ENCODE results near the gene CD2BP2. TPM values are rescaled to one million over a fixed set of nuclear protein-coding genes. Genes with fewer than 3 reads are reported as not detected.
A peak's percentile ranks its signal among the peaks of the same experiment; 100 is the strongest.

The CD2BP2 gene
- polyA plus RNA-seq, 1 donor (not counting 4 experiments of a cell fraction or from before 2014, with no cell fraction given), result 49.5 TPM

DNA sequence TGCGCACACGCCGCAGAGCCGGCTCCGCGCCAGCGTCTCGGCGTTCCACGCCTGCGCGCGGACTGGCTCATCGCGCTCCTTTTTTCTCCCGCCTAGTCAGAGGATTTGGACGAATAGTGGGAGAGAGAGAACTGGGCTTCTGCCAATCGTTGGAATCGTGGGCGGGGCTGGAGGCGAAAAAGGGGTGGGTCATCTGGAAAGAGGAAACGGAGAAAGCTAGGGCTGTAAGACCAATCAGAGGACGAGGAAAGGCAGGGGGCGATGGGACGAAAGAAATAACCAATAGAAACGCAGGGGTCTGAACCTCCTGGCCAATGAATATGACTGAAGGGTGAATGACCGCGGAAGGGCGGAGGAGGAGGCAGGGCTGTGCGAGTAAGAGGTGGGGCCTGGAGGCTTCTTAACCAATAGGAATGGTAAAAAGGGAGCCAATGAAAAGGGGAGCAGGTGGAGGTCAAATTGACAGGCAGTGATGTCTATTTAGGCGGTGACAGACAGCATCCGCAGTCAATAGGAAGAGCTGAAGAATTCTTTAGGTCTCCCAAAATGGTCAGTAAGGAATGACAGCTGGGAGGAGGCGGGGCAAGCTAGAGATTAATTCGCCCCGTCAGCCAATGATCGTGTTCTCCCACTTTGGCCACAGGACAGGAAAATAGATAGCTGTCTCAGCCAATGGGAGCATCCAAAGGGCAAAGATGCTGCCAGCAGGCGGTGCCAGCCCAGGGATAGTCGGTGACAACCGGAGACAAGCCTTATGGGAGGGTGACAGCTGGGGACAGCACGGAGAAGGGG is 15.5 kb upstream of the CD2BP2 start, which contains the start of gene TBC1D10B:
TBC1D10B (minus strand) TSS at position 39 of the 792 bp plus-strand sequence. CDS start 311 bp downstream, outside the sequence.
- peaks cover 0 to 10% of the 10 kb centered on the region in 2 experiments for H3K36me3 ChIP-seq (ENCODE audit: control insufficient read depth in 2 of 2, extremely low read depth in 1 of 2, insufficient read depth in 2 of 2, low read length in 2 of 2)
- H3K27ac ChIP-seq (ENCODE audit: control insufficient read depth, insufficient read depth, low read length), result peak within 1 kb of the TSS; percentile 73
- TF ChIP-seq, protein P1, sequence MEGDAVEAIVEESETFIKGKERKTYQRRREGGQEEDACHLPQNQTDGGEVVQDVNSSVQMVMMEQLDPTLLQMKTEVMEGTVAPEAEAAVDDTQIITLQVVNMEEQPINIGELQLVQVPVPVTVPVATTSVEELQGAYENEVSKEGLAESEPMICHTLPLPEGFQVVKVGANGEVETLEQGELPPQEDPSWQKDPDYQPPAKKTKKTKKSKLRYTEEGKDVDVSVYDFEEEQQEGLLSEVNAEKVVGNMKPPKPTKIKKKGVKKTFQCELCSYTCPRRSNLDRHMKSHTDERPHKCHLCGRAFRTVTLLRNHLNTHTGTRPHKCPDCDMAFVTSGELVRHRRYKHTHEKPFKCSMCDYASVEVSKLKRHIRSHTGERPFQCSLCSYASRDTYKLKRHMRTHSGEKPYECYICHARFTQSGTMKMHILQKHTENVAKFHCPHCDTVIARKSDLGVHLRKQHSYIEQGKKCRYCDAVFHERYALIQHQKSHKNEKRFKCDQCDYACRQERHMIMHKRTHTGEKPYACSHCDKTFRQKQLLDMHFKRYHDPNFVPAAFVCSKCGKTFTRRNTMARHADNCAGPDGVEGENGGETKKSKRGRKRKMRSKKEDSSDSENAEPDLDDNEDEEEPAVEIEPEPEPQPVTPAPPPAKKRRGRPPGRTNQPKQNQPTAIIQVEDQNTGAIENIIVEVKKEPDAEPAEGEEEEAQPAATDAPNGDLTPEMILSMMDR (optimal IDR thresholded peaks at IDR 0.05 in 1 of 3, IDR thresholded peaks at IDR 0.05 in 1 of 3, conservative IDR thresholded peaks at IDR 0.05 in 1 of 3; ENCODE audit: extremely low read depth in 1 of 3, insufficient read depth in 2 of 3, low read length in 3 of 3), result peak in 2 of 3 experiments; percentile 16 to 37
- TF ChIP-seq EZH2 (IDR thresholded peaks at IDR 0.05; ENCODE audit: low read length), result no peak
- H3K27me3 ChIP-seq (ENCODE audit: control insufficient read depth, extremely low read depth, insufficient read depth, low read length), result no peaks in the 10 kb centered on the region
- peak within 1 kb of the TSS; percentile 78 for H2AFZ ChIP-seq (ENCODE audit: control insufficient read depth, low read length)
- peaks cover 3% of the 10 kb centered on the region for H3K9me1 ChIP-seq (ENCODE audit: control insufficient read depth, extremely low read depth, insufficient read depth, low read length)
- H3K9me3 ChIP-seq (ENCODE audit: control insufficient read depth, low read depth, low read length), result no peaks in the 10 kb centered on the region
- H3K4me1 ChIP-seq (ENCODE audit: control insufficient read depth, extremely low read depth, insufficient read depth, low read length), result peaks cover 25% of the 10 kb centered on the region
- dilution Hi-C loops (cut with MboI; ENCODE audit: extremely low pct_ligation_motif_present, low sequenced_read_pairs), result no loop called here
- H3K9ac ChIP-seq (ENCODE audit: control insufficient read depth, extremely low read depth, insufficient read depth, low read length), result peak within 1 kb of the TSS; percentile 80
- peak; percentile 98 for FAIRE-seq
- H3K4me3 ChIP-seq (ENCODE audit: control insufficient read depth in 2 of 3, extremely low read depth in 1 of 3, insufficient read depth in 2 of 3, low read depth in 1 of 3, low read length in 3 of 3), result peak within 1 kb of the TSS; percentile 74 to 97 (median 82)
- peak within 1 kb of the TSS; percentile 95 for H3K4me2 ChIP-seq (ENCODE audit: control insufficient read depth, extremely low read depth, insufficient read depth, low read depth, low read length)
- peak; percentile 99 for DNase-seq (ENCODE audit: low read depth, low spot score)
- peaks cover 12% of the 10 kb centered on the region for H4K20me1 ChIP-seq (ENCODE audit: control insufficient read depth, extremely low read depth, insufficient read depth, low read length)
- H3K79me2 ChIP-seq (ENCODE audit: control insufficient read depth, insufficient read depth, low read length), result peaks cover 43% of the 10 kb centered on the region

DNA sequence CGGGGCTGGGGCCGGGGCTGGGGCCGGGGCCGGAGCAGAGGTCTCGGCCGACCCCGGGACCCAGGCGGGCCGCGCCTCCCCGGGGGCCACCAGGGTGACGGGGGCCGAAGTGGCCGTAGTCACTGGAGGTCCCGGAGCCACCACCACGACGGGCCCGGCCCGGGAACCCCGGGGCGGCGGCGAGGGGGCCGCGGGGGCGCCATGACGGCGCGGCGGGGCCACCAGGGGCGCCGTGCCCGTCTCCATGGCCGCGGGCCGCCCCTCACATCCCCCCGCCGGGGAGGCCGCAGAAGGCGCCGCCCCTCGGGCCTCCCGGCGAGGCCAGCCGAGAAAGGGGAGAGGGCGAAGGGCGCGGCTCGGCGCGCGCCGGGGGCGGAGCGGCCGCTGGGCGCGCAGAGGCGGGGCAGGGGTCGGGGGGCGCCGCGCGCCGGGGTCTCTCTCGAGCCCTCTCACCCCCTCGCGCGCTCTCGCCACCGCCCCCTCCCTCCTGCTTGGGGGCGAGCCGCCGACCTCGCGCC is 14.9 kb upstream of the CD2BP2 start:
- Histone ChIP-seq H3K4me2 (ENCODE audit: control insufficient read depth, extremely low read depth, insufficient read depth, low read depth, low read length) (peak overlapping the region; percentile 95), H3K9me1 (ENCODE audit: control insufficient read depth, extremely low read depth, insufficient read depth, low read length) (peaks cover 3% of the 10 kb centered on the region), H3K4me3 (ENCODE audit: control insufficient read depth in 2 of 3, extremely low read depth in 1 of 3, insufficient read depth in 2 of 3, low read depth in 1 of 3, low read length in 3 of 3) (peak overlapping the region; percentile 74 to 97 (median 82)), H3K79me2 (ENCODE audit: control insufficient read depth, insufficient read depth, low read length) (peaks cover 50% of the 10 kb centered on the region), H3K9me3 (ENCODE audit: control insufficient read depth, low read depth, low read length) (no peaks in the 10 kb centered on the region), H3K4me1 (ENCODE audit: control insufficient read depth, extremely low read depth, insufficient read depth, low read length) (peaks cover 25% of the 10 kb centered on the region), H3K36me3 (ENCODE audit: control insufficient read depth in 2 of 2, extremely low read depth in 1 of 2, insufficient read depth in 2 of 2, low read length in 2 of 2) (peaks cover 0 to 16% of the 10 kb centered on the region in 2 experiments), H3K27me3 (ENCODE audit: control insufficient read depth, extremely low read depth, insufficient read depth, low read length) (no peaks in the 10 kb centered on the region), H3K27ac (ENCODE audit: control insufficient read depth, insufficient read depth, low read length) (peak overlapping the region; percentile 31), H2AFZ (ENCODE audit: control insufficient read depth, low read length) (no peak overlapping the region), H3K9ac (ENCODE audit: control insufficient read depth, extremely low read depth, insufficient read depth, low read length) (peak overlapping the region; percentile 80), H4K20me1 (ENCODE audit: control insufficient read depth, extremely low read depth, insufficient read depth, low read length) (peaks cover 12% of the 10 kb centered on the region)
- DNase-seq (ENCODE audit: low read depth, low spot score), result no peak
- FAIRE-seq, result no peak
- TF ChIP-seq, protein P1 (optimal IDR thresholded peaks at IDR 0.05 in 1 of 3, IDR thresholded peaks at IDR 0.05 in 1 of 3, conservative IDR thresholded peaks at IDR 0.05 in 1 of 3; ENCODE audit: extremely low read depth in 1 of 3, insufficient read depth in 2 of 3, low read length in 3 of 3), result no peak
- no peak for TF ChIP-seq EZH2 (IDR thresholded peaks at IDR 0.05; ENCODE audit: low read length)
- dilution Hi-C loops (cut with MboI; ENCODE audit: extremely low pct_ligation_motif_present, low sequenced_read_pairs), result no loop called here

All from keratinocyte (primary cell).